Astrocyte of the spinal cord (primary cell): Measurements from ENCODE around the gene GALNT4.

Experiments
- DNase-seq: peaks from one replicate; pipeline ENCODE4 v3.0.0; 2011; ENCODE audit warnings: low read depth, low spot score
- H3K4me3 ChIP-seq: 2 replicates; pipeline ENCODE4 v1.5.1; 2011; ENCODE audit warnings: low read depth, mild to moderate bottlenecking, low read length, moderate library complexity
- in situ Hi-C: cut with HindIII; loops from 2 replicates; pipeline ENCODE4 v1.10.0; 2017; ENCODE audit warnings: low sequenced_read_pairs
- TF ChIP-seq, protein P1 (sequence below): IDR thresholded peaks from 2 replicates; pipeline ENCODE4 v1.5.1; 2012; ENCODE audit warnings: low read depth, mild to moderate bottlenecking, low read length, inconsistent platforms

GALNT4 gene

GRCh38 chr12:89524541-89525304 lies at the start of gene GALNT4:
GALNT4 (minus strand) TSS chr12:89524796; CDS start chr12:89524549, 247 bp downstream.
- in situ Hi-C loops: no loop called here
- H3K4me3 ChIP-seq: peak within 1 kb of the TSS; percentile 93
- TF ChIP-seq, protein P1, sequence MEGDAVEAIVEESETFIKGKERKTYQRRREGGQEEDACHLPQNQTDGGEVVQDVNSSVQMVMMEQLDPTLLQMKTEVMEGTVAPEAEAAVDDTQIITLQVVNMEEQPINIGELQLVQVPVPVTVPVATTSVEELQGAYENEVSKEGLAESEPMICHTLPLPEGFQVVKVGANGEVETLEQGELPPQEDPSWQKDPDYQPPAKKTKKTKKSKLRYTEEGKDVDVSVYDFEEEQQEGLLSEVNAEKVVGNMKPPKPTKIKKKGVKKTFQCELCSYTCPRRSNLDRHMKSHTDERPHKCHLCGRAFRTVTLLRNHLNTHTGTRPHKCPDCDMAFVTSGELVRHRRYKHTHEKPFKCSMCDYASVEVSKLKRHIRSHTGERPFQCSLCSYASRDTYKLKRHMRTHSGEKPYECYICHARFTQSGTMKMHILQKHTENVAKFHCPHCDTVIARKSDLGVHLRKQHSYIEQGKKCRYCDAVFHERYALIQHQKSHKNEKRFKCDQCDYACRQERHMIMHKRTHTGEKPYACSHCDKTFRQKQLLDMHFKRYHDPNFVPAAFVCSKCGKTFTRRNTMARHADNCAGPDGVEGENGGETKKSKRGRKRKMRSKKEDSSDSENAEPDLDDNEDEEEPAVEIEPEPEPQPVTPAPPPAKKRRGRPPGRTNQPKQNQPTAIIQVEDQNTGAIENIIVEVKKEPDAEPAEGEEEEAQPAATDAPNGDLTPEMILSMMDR: peak; percentile 74
- peak; percentile 89 for DNase-seq

GRCh38 chr12:89573051-89573810 lies 48.6 kb upstream of the GALNT4 start:
- in situ Hi-C loops: no loop called here
- DNase-seq: no peak
- TF ChIP-seq, protein P1: no peak
- H3K4me3 ChIP-seq: no peak overlapping the region

- no peak overlapping the region for H3K4me3 ChIP-seq
- peak; percentile 26 for DNase-seq
- in situ Hi-C loops: no loop called here
- TF ChIP-seq, protein P1: no peak
Measured at GRCh38 chr12:89571491-89572195, 47.0 kb upstream of the GALNT4 start.

- DNase-seq: no peak
- H3K4me3 ChIP-seq: no peak overlapping the region
- TF ChIP-seq, protein P1: no peak
- in situ Hi-C loops: no loop called here
Measured at GRCh38 chr12:89568484-89568883, 43.9 kb upstream of the GALNT4 start.

DNA sequence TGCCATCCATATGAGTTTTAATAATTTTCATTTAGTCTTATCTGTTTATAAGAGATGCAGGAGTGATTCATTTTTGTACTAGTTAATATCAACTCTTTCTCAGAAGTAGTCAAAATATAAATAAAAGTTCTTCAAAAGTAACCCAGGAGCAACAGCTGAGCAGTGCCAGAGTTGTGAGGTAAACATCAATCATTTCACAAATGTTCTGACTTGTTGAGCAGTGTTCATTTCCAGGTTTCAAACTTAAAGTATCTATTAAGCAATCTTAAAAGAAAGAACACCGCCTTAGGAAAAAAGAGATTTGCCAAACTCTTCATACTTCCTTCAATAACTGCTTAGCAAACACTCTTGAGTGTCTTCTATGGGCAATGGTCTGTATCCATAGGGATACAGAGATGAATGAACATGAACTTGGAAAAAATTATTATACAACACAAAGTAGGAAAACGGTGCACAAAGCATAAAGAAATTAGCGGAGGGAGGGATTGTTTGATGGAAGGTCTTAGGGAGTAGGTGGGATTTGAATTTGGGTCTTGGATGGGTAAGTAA lies 43.2 kb upstream of the GALNT4 start:
- no peak overlapping the region for H3K4me3 ChIP-seq
- in situ Hi-C loops: no loop called here
- TF ChIP-seq, protein P1: no peak
- no peak for DNase-seq

DNA sequence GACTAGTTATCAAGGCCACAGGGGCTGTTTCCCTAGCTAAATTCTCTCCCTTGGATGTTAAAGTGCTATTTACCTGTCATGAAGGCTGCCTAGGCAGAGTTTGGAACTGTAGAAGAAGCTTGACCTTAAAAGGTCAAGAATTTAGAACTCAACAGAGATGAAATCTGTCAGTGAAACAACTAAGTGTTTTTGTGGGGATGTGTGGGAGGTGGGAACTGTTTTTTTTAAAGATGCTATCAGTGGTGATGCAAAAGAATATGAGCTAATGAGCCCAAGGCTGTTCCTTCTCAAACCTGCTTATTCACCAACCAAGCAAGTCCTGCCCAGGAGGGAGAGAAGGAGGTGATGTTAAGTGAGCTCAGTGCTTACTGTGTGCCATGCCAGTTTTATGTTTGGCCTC lies 42.0 kb upstream of the GALNT4 start:
- TF ChIP-seq, protein P1: no peak
- H3K4me3 ChIP-seq: no peak overlapping the region
- in situ Hi-C loops: no loop called here
- no peak for DNase-seq
